HG03460 (cell line): Measurements from ENCODE around the gene PTRH1.
A peak's percentile ranks its signal among the peaks of the same experiment; 100 is the strongest.

Source experiments
- ATAC-seq: cut with Tn5 transposase; IDR thresholded peaks from one replicate; pipeline ENCODE4 v1.9.1; 2021; ENCODE audit not compliant: unreplicated experiment

Gene PTRH1

DNA sequence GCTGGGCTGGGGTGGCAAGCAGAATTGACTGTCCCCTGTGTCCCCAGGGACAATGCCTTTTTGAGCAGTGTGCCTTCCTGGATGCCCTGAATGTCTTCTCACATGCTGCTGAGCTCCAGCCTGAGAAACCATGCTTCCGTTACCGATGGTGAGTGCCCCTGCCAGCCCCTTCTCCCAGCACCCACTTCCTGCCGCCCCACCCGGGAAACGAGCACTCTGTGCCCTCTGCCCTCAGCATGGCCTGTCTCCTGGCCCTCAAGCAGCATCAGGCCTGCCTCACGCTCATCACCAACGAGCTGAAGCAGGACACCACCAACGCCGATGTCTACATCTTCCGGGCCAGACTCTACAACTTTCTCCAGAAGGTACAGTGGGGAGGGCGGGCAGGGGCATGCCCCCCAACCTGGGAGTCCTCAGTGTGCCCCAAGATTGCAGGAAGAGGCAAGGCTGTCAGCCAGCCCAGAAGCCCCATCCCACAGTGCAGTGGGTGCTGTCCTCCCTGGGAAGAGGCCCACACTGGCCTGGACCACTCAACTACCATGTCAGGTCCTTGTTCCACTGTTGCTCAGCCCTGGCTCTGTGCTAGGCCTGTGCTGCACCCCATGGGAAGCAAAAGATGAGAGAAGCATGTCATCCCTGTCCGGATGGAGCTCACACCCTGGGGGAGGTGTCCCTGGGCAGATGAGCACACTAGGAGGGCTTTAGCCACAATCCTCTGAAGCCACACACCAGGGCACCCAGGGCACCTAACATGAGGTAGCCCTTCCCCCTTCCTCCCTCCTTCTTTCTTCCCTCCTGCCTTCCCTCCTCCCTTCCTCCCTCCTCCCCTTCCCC, 4.8 kb upstream of the PTRH1 start:
- no peak for ATAC-seq

DNA sequence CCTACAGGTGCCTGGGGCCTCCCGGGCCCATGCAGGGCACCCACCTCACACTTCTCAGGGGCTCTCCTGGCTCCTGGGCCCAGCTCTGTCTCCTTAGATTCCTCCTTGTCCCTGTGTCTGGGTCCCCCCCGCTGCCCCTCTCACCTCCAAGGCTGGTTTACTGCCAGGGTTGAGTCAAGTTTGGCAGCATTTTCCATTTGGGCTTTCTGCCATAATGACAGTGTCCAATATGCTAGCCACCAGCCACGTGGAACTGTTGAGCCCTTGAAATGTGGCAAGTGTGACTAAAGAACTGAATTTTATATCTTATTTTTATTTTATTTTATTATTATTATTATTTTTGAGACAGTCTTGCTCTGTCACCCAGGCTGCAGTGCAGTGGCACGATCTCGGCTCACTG, 2.3 kb upstream of the PTRH1 start:
- ATAC-seq, result no peak

DNA sequence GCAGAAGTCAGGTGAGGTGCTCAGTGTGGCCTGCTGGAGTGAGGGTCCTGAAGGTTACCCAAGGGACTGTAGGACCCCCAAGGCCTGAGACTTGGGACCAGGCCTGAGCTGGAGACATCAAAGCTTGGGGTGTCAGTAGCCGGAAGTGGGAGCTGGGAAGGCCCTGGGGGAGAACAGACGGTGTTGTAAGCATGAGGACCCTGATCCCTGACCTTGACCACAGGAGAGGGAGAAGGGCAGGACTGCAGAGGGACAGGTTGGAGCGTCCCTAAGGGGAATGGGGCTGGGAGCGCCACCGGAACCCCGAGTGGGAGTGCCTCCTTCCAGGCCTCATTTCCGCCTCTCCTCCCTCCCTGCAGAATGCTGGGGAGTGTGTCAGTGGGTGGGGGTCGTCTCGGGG, 949 bp upstream of the PTRH1 start:
- no peak for ATAC-seq

DNA sequence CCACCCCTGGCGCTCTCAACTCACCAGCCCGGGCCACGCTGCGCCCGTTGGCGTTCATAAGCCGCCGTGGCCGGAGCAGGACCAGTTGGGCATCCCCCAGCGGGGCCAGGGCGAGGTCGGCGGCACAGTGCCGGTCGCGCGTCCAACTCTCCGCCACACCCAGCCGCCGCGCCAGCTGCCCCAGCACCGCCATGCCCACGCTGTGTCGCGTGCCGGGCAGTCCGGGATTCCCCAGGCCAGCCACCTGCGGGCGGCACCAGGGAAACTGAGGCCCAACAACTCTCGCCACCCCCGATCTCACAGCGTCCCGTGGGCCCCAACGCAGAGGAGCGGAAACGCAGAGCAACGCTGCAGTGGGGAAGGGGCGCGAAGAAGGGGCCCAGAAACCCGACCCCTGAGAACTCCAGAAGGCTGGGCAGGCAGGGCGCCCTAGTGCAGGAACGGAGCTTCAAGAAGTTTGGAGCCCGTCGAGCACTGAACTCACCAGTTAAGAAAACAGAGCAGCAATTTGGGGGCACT, 453 bp downstream of the PTRH1 start:
- peak; percentile 7 for ATAC-seq

DNA sequence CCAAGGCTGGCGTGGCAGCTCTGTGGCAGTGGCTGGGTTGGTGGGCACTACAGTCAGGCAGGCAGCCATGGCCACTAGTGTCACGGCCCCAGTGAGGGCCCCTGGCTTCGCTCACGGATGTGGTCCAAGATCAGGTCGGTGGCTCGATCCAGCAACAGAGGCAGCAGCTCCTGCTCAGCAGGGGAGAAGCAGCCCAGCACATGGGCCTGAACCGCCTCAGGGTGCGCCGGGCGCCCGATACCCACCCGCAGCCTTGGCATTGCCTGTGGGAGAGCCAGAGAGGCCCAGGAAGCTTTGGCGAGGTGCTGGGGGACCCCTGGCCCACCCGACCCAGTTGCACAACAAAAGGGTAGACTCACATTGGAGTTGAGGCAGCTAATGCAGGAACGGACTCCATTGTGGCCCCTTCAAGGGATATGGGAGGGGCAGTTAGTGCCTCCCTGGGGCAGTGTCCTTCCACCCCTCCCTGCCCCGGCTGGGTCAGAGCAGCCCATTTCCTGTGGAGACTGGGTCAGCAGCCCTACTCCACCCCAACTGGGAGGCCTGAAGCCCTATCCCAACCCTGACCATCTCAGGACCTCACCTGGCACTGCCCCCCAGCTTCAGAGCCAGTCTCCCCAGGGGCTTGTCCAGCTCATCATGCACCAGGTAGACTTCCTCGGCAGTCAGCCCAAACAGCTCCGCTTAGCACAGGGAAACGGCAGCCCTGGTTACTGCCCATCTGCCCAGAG, 1.3 kb downstream of the PTRH1 start:
- no peak for ATAC-seq

DNA sequence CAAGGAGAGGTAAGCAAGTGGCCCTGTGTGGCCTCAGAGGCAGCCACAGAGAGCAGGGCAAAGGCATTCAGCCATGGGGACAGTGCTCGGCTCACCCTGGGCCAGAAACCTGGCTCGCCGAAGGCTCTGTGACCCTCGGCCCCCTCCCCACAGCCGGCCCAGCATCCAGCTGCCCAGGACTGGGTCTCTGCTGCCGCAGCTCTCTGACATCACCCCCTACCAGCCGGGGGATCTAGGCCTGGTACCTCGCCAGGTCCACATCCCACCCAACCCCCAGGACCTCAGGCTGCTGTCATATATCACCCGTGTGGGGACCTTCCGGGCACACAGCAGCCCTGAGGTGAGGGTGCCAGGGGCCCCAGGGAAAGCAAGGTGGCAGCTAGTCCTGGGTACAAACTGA, 2.6 kb downstream of the PTRH1 start:
- ATAC-seq, result no peak

DNA sequence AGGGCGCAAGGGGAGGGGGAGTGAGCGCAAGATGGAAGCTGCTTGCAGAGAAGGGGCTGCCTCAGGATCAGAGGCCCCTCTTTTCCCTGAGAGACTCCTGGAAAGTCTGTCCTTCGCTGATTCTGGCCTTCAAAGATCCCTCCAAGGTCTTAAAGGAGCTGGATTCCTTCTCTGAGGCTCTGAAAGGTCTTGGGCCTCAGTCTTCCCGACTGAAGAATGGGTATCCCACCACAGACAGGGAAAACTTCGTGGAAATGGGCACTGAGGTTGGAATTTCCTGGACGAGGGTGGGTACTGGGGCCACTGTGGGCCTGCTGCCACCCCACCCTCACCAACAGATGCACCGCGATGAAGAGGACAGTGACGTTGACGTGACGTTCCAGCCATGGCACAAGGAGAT, 3.1 kb downstream of the PTRH1 start:
- ATAC-seq, result no peak

DNA sequence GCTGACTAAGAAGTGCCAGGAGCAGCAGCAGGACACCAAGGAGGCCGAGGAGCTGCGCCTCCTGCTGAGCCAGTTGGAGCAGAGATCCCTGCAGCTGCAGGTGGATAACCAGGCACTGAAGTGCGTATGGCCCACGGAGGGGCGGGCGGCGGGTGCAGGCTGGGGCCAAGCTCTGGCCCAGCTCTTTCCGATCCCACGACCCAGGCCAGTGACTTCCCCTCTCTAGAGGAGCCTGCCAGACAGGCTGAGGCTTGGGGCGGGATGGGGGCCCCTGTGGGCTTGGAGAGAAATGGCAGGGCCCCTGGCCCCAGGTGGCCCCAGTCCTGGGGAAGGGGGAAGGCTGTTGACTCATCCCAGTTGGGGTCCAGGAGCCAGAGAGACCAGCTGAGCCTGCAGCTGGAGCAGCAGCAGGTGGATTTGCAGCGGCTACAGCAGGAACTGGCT, 3.6 kb downstream of the PTRH1 start:
- ATAC-seq, result no peak

DNA sequence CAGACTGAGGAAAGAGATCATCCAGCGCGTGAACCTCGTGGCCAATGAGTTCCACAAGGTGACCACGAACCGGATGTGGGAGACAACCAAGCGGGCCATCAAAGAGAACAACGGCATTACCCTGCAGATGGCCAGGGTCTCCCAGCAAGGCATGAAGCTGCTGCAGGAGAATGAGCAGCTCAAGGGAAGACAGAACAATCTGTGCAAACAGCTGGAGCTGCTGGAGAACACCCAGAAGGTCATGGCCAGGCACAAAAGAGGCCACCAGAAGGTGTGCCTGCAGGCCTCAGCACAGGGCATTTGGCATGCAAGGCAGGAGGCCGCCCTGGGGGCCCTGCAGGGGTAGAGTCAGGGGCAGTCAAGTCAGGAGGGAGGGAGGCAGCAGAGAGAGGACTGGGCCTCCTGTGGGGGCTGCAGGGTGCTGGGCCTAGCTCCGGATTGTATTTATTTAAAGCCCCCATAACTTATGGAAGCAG, 4.2 kb downstream of the PTRH1 start:
- ATAC-seq, result no peak

DNA sequence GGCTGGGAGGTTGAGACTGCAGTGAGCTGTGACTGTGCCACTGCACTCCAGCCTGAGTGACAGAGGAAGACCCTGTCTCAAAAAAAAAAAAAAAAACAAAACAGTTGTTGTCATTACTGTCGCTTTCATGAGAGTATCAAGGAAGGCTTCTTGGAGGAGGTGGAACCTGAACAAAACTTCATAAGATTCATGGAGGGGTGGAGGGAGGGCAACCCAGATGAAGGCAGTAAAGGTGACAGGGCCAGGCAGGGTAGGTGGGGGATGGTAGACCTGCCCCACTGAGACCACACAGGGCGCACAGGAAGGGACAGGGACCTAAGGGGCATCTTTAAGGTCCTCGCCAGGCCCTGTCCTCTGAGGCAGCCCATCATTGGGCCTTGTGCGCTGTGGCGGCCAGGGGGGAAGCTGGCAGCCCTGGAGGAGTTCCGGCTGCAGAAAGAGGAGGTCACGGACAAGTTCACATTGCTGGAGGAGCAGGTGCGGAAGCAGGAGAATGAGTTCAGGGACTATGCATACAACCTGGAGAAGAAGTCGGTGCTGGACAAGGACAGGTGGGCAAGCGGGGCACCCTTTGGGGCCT, 5.2 kb downstream of the PTRH1 start:
- ATAC-seq, result no peak

DNA sequence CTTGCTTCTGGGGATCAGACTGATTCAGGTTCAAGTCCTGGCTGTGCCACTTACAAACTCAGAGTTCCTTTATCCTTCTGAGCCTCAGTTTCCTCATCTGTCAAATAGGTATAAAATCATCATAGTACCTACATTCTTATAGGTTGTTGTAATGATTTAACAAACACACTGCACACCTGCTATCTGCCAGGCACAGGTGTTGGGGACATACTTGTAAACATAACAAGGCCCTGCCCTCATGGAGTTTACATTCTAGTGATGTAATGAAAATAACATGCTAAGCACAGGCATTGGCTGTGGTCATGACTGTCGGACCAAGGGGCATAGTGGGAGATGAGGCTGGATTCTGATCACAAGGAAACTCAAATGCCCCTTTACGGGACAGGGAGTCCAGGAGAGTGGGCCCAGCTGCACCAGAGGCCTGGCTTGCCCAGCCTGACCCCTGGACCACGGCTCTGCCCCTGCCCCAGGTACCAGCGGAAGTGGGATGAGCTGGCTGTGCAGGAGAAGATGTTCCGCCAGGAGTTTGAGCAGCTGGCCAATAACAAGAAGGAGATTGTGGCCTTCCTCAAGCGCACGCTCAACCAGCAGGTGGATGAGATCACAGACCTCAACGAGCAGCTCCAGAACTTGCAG, 6.4 kb downstream of the PTRH1 start:
- ATAC-seq, result no peak

DNA sequence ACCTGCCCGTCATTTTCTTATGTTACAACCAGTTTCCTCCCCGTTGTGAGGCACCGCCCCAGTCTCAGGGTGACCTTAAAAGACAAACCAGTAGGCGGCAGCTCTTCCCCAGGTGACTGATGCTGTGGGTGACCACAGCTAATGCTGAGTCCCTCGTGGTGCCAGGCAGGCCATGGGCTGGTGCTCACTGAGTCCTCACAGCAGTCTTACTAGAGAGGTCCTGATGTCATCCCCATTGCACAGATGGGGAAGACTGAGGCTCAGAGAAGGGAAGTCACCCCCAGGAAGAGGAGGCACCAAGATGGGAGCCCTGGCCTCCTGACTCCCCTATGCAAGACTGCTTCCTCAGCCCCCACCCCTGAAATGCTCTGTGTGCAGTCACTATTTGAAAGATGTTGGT, 7.7 kb downstream of the PTRH1 start:
- ATAC-seq, result no peak

DNA sequence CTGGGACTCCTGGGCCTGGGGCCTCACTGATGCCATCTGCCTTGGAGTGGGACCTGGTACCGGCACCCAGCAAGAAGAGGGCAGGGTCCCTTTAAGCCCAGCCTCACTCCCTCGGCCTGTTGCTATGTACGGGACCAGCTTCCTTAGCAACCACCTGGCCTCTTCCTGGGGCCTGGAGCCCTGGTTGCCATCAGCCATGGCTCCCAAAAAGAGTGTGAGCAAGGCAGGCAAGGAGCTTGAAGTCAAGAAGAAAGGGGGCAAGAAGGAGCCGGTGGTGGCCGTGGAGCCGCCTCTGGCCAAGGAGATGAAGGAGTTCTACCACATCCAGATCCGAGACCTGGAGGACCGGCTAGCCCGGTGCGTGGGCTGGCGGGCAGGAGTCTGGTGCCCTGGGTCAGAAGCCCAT, 8.6 kb downstream of the PTRH1 start, which contains the start of gene CFAP157:
Gene CFAP157, plus strand, starts transcription at position 153 of the 406 bp plus-strand sequence. Its CDS starts 44 bp downstream, at position 197.
- no peak for ATAC-seq

DNA sequence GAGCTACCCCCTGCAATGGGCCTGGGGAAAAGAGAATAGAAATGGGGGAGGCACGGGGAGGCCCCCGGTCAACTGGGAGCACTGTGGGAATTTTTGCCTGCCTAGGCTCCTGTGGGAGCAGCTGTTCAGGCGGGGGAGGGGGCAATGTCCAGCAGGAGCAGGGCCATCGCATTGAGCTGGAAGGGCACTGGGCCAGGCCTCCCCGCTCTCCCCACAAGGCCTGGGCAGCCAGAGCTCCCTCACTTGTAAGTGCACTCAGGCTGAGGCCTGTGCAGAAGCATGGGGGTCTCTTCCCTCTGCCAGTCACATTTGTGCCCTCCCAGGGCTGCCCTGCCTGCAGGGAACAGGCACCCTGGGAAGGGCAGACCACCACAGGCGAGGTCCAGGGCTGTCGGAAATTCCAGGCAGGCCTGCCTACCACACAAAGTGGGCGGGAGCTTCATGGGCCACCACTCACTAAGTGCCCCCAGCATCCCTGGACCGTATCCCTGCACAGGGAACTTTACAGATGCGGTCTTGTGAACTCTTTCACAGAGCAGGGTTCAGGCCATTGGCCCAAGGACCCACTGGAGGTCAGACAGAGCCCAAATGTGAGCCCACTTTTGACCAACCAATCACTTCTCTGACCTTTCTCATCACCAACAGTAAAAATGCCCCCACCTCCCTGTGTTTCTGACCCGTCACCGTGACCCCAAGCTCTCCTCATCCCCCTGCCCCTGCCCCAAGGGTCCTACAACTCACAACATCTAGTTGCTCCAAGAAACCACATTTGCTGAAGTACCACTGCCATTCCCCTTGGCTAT, 9.7 kb downstream of the PTRH1 start:
- ATAC-seq, result no peak

DNA sequence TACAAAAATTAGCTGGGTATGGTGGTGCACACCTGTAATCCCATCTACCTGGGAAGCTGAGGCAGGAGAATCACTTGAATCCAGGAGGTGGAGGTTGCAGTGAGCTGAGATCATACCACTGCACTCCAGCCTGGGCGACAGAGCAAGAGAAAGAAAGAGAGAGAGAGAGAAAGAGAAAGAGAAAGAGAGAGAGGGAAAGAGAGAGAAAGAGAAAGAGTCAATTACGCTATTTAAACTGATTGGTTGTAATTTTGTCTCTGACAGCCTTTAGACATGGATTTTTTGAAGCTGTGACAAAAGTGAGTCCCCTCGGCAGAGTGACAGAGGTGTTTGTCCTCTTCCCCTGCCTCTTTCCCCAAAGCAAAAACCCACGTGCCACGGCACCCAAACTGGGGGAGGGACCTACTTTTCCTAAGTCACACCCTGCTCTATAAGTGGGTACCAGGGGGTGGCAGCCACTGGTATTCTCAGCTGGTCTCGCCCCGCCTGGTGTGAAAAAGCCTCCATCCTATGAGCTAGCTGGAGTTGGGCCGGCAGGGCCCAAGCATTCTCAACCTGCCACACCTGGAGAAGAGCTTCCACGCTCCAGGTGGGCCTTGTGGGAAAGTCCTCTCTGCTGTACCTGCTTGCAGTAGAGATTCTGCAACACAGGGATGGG, 12.0 kb downstream of the PTRH1 start:
- ATAC-seq, result no peak

DNA sequence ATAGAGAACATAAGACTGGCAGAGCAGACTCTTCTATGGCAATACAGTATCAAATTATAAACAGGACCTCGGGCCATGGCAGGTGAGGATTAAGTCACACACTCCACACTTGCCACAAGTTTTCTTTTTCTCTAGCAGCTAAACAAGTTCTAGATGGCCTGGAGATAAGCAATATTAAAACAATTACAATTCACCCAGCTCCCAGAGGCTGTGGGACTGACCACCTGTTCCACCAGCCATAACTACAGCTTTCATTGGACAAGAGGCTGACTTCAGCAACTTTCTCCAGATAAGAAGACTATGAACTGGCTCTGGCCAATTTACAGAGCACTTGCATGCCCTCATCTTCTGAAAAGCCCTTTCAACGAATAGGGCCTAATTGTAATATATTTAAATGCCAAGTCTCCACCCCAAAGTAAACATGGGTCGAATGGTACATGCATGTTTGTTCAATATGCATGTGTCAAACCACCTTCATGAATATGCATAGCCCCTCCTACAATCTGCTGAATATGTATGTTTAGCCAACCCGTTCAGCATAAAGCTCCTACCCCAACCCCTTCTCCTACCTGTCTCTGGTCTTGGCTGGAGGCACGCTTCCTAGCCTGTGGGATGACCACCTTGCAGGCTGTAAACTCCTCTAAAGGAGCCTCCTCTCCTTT, 14.7 kb downstream of the PTRH1 start:
- ATAC-seq, result no peak

DNA sequence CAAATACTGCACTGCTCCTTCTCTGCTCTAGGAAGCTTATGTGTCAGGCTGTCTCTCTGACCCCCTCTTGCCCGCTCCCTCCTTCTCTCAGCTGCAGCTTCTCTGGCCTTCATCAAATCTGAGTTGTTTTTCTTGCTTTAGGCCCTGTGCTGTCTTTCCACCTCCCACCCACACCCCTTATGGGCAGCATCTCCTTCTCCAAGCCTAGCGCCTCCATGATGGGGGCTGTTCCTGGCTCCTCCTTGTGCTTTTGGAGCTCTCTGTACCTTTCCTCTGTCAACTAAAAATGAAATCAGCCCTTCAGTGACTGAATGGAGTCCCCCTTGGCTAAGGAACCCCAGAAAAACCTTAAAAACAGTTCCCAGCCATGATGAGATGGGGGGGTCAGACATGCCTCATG, 15.3 kb downstream of the PTRH1 start:
- no peak for ATAC-seq

DNA sequence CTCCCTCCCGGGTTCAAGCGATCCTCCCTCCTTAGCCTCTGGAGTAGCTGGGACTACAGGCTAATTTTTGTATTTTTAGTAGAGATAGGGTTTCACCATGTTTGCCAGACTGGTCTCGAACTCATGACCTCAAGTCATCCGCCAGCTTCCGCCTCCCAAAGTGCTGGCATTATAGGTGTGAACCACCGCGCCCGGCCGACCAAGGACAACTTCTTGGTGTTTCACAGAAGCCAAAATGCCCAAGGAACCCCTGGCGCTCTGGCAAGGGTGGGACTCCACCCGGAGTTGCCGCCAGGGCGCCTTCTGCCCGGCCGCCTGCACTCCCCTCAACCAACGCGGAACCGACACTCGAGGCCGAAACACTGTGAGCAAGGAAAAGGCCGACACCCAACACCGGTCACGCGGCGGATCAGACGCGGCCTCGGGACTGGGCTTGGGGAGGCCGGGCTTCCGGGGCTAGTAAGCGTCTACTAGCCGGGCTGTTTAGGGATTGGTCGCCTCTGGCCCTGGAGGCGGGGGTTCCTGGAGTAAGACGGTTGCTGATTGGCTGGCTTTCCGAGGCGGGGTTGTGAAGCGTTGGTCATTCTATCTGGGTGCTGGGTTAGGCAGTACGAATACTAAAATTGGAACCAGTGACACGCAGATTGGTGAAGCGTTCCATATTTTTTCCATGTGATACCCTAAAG, 16.3 kb downstream of the PTRH1 start:
- ATAC-seq, result peak; percentile 97

DNA sequence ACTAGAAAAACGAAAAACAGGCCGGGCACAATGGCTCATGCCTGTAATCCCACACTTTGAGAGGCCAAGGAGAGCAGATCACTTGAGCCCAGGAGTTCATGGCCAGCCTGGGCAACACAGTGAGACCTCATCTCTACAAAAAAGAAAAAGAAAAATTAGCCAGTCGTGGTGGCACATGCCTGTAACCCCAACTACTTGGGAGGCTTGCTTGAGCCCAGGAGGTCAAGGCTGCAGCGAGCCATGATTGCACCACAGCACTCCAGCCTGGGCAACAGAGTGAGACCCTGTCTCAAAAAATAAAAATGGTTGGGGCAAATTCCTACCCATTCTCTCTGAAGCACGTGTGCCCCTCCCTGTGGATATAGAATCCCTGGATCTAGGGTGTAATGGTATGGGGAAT, 17.1 kb downstream of the PTRH1 start:
- ATAC-seq, result no peak
